Activated CD4-positive, alpha-beta T cell treated with anti-CD3 and anti-CD28 coated beads for 4 hours (primary cell): Measurements from ENCODE around the gene MAN1A2.
"Not testable (repeated sequence)": the region's sequence is repeated elsewhere in the genome, so short reads cannot be mapped to it uniquely, and the experiment has no call there.

Experiments used
- DNase-seq, 2 donors: peaks; one replicate each; pipeline ENCODE4 v3.0.0-alpha.2; 2020

Gene MAN1A2

GRCh38 chr1:117511273-117511672 is 144.0 kb downstream of the MAN1A2 start:
- DNase-seq, result no peak

GRCh38 chr1:117512728-117513321 is 145.6 kb downstream of the MAN1A2 start:
- no peak for DNase-seq

GRCh38 chr1:117523111-117523510 is 155.9 kb downstream of the MAN1A2 start:
- DNase-seq, result no peak

- no peak for DNase-seq
Measured at GRCh38 chr1:117527074-117527473, 159.8 kb downstream of the MAN1A2 start.

- DNase-seq, result no peak
Measured at GRCh38 chr1:117527566-117528102, 160.4 kb downstream of the MAN1A2 start.

- no peak for DNase-seq
Measured at GRCh38 chr1:117529683-117530082, 162.4 kb downstream of the MAN1A2 start.

GRCh38 chr1:117531222-117531621 is 164.0 kb downstream of the MAN1A2 start:
- no peak for DNase-seq

GRCh38 chr1:117534995-117535467 is 167.8 kb downstream of the MAN1A2 start:
- peak; percentile 30 to 45 for DNase-seq

GRCh38 chr1:117535821-117536220 is 168.6 kb downstream of the MAN1A2 start:
- DNase-seq, result no peak

- DNase-seq, result no peak
Measured at GRCh38 chr1:117537291-117537920, 170.2 kb downstream of the MAN1A2 start.

- DNase-seq, result no peak
Measured at GRCh38 chr1:117540532-117540931, 173.3 kb downstream of the MAN1A2 start.

- DNase-seq, result no peak
Measured at GRCh38 chr1:117541003-117541402, 173.8 kb downstream of the MAN1A2 start.

- DNase-seq, result no peak
Measured at GRCh38 chr1:117541585-117541984, 174.3 kb downstream of the MAN1A2 start.

GRCh38 chr1:117544509-117545109 is 177.4 kb downstream of the MAN1A2 start:
- DNase-seq, result no peak

- no peak for DNase-seq
Measured at GRCh38 chr1:117546467-117546866, 179.2 kb downstream of the MAN1A2 start.

GRCh38 chr1:117553471-117553870 is 186.2 kb downstream of the MAN1A2 start:
- no peak for DNase-seq

GRCh38 chr1:117555806-117556205 is 188.6 kb downstream of the MAN1A2 start:
- no peak for DNase-seq

- no peak for DNase-seq
Measured at GRCh38 chr1:117556341-117556740, 189.1 kb downstream of the MAN1A2 start.

- no peak for DNase-seq
Measured at GRCh38 chr1:117556976-117557375, 189.7 kb downstream of the MAN1A2 start.

GRCh38 chr1:117558451-117558850 is 191.2 kb downstream of the MAN1A2 start:
- DNase-seq, result not testable (repeated sequence)

- DNase-seq, result no peak
Measured at GRCh38 chr1:117559139-117559538, 191.9 kb downstream of the MAN1A2 start.

GRCh38 chr1:117559985-117560384 is 192.7 kb downstream of the MAN1A2 start:
- no peak for DNase-seq

GRCh38 chr1:117561071-117561470 is 193.8 kb downstream of the MAN1A2 start:
- no peak for DNase-seq

- DNase-seq, result no peak
Measured at GRCh38 chr1:117561551-117561950, 194.3 kb downstream of the MAN1A2 start.
